Measurements from ENCODE around the gene SLC9A3.
A peak's percentile ranks its signal among the peaks of the same experiment; 100 is the strongest.

The SLC9A3 gene

GRCh38 chr5:445591-445990 lies 78.7 kb downstream of the SLC9A3 start:
- ATAC-seq (ENCODE audit: insufficient read depth, low read depth), result no peak
- no peak overlapping the region for H2AFZ ChIP-seq (ENCODE audit: low read depth, low read length)
- no peak overlapping the region for H3K27ac ChIP-seq (ENCODE audit: low read length)
- H3K4me1 ChIP-seq (ENCODE audit: insufficient read depth, low read length), result peaks cover 34% of the 10 kb centered on the region
- no peaks in the 10 kb centered on the region for H3K27me3 ChIP-seq (ENCODE audit: insufficient read depth, low read length, poor library complexity)
- H3K4me3 ChIP-seq (ENCODE audit: low read depth in 1 of 2, low read length in 2 of 2), result no peak overlapping the region
- H3K79me2 ChIP-seq (ENCODE audit: insufficient read depth, low read length), result peaks cover 48% of the 10 kb centered on the region
- no peaks in the 10 kb centered on the region for H3K9me3 ChIP-seq (ENCODE audit: insufficient read depth, low read length, severe bottlenecking)
- DNase-seq, result no peak
- no peak overlapping the region for H3K9ac ChIP-seq (ENCODE audit: low read depth, low read length)
- 0 out of 2 replicates have a peak overlapping the region, but pooled peaks have one; percentile 3 for H3K4me2 ChIP-seq (ENCODE audit: insufficient read depth, low read length)
- H3K36me3 ChIP-seq (ENCODE audit: insufficient read depth, low read length), result peaks cover 51% of the 10 kb centered on the region
- peaks cover 20% of the 10 kb centered on the region for H4K20me1 ChIP-seq (ENCODE audit: insufficient read depth, low read length)
- no peak for TF ChIP-seq CTCF (IDR thresholded peaks at IDR 0.05; ENCODE audit: borderline replicate concordance, extremely low read depth, low read length, poor library complexity, severe bottlenecking)

- ATAC-seq (ENCODE audit: insufficient read depth, low read depth), result no peak
- H3K4me3 ChIP-seq (ENCODE audit: low read depth in 1 of 2, low read length in 2 of 2), result peak overlapping the region; percentile 64 to 100; a peak in 3 of 4 replicates
- DNase-seq, result no peak
- no peaks in the 10 kb centered on the region for H3K9me3 ChIP-seq (ENCODE audit: insufficient read depth, low read length, severe bottlenecking)
- peak overlapping the region; percentile 97 for H3K4me2 ChIP-seq (ENCODE audit: insufficient read depth, low read length)
- no peaks in the 10 kb centered on the region for H3K27me3 ChIP-seq (ENCODE audit: insufficient read depth, low read length, poor library complexity)
- H3K27ac ChIP-seq (ENCODE audit: low read length), result no peak overlapping the region
- H3K4me1 ChIP-seq (ENCODE audit: insufficient read depth, low read length), result peaks cover 34% of the 10 kb centered on the region
- H3K36me3 ChIP-seq (ENCODE audit: insufficient read depth, low read length), result peaks cover 40% of the 10 kb centered on the region
- no peak overlapping the region for H2AFZ ChIP-seq (ENCODE audit: low read depth, low read length)
- peak overlapping the region; percentile 79 for H3K9ac ChIP-seq (ENCODE audit: low read depth, low read length)
- TF ChIP-seq EZH2 (IDR thresholded peaks at IDR 0.05; ENCODE audit: borderline replicate concordance, low read depth, low read length, severe bottlenecking) (no peak), CTCF (IDR thresholded peaks at IDR 0.05; ENCODE audit: borderline replicate concordance, extremely low read depth, low read length, poor library complexity, severe bottlenecking) (no peak)
- H3K79me2 ChIP-seq (ENCODE audit: insufficient read depth, low read length), result peaks cover 45% of the 10 kb centered on the region
- peaks cover 20% of the 10 kb centered on the region for H4K20me1 ChIP-seq (ENCODE audit: insufficient read depth, low read length)
Observed at GRCh38 chr5:444226-444625, 80.0 kb downstream of the SLC9A3 start.

- Histone ChIP-seq H3K36me3 (ENCODE audit: insufficient read depth, low read length) (peaks cover 33% of the 10 kb centered on the region), H3K9me3 (ENCODE audit: insufficient read depth, low read length, severe bottlenecking) (no peaks in the 10 kb centered on the region), H3K4me3 (ENCODE audit: low read depth in 1 of 2, low read length in 2 of 2) (peak overlapping the region; percentile 64 to 100), H3K4me1 (ENCODE audit: insufficient read depth, low read length) (peaks cover 34% of the 10 kb centered on the region), H3K4me2 (ENCODE audit: insufficient read depth, low read length) (peak overlapping the region; percentile 97), H3K27me3 (ENCODE audit: insufficient read depth, low read length, poor library complexity) (no peaks in the 10 kb centered on the region), H3K27ac (ENCODE audit: low read length) (peak overlapping the region; percentile 83), H4K20me1 (ENCODE audit: insufficient read depth, low read length) (peaks cover 20% of the 10 kb centered on the region), H2AFZ (ENCODE audit: low read depth, low read length) (peak overlapping the region; percentile 90), H3K9ac (ENCODE audit: low read depth, low read length) (peak overlapping the region; percentile 79), H3K79me2 (ENCODE audit: insufficient read depth, low read length) (peaks cover 45% of the 10 kb centered on the region)
- TF ChIP-seq EZH2 (IDR thresholded peaks at IDR 0.05; ENCODE audit: borderline replicate concordance, low read depth, low read length, severe bottlenecking) (no peak), CTCF (IDR thresholded peaks at IDR 0.05; ENCODE audit: borderline replicate concordance, extremely low read depth, low read length, poor library complexity, severe bottlenecking) (no peak)
- ATAC-seq (ENCODE audit: insufficient read depth, low read depth) (peak; percentile 23), DNase-seq (peak; percentile 34)
Observed at GRCh38 chr5:443239-444151, 80.8 kb downstream of the SLC9A3 start.

Data from DND-41 (cell line).